Loucy (cell line): ENCODE data around the gene CASKIN2.

Source experiments
- CTCF ChIP-seq: fragments of 200-600 bp; sonication (generic); conservative IDR thresholded peaks from 2 replicates; pipeline ENCODE4 v1.5.1; 2014; ENCODE audit warnings: mild to moderate bottlenecking, antibody characterized with exemption, low read length
- EZH2phosphoT487 ChIP-seq: fragments of 200-600 bp; IDR thresholded peaks from 2 replicates; pipeline ENCODE4 v1.6.1; 2018; ENCODE audit warnings: antibody characterized with exemption, mild to moderate bottlenecking, moderate library complexity, borderline replicate concordance

DNA sequence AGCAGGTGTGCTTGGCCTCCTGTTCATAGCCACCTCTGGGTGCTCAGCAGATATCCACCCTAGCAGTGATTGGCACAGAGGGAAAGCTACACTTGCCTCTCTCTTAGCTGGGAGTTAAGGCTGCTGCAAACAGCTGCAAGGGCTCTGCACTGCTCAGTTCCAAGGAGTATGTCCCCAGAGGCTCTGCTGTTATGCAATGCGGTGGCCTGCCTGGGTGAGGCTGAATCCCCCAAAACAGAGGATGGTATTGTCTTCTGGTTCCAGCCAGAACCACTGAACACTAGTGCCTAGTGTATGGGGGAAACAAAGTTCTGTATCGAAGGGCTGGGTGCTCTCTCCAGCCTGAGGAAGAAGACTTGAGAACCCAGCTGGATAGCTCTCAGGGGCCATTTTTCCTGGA lies 42.1 kb downstream of the CASKIN2 start:
- TF ChIP-seq CTCF (no peak), EZH2phosphoT487 (no peak)
